ACC112 (cell line): ENCODE results near the gene MMRN1.
"Not testable (repeated sequence)": the region's sequence is repeated elsewhere in the genome, so short reads cannot be mapped to it uniquely, and the experiment has no call there.

ENCODE experiments used
- H2AFZ ChIP-seq: fragments of 200-600 bp; sonication (generic); one replicate; pipeline ENCODE4 v1.6.0; 2017; ENCODE audit warnings: antibody characterized with exemption, low read length; ENCODE audit not compliant: unreplicated experiment
- H3K27ac ChIP-seq: fragments of 200-600 bp; sonication (generic); 2 replicates; pipeline ENCODE4 v1.5.1; 2014; ENCODE audit warnings: low read depth, mild to moderate bottlenecking, antibody characterized with exemption, low read length, moderate library complexity
- H3K27me3 ChIP-seq: fragments of 200-600 bp; sonication (generic); 2 replicates; pipeline ENCODE4 v1.6.1; 2014; ENCODE audit warnings: mild to moderate bottlenecking, antibody characterized with exemption, low read length, moderate library complexity, mixed read lengths; ENCODE audit not compliant: insufficient read depth
- H3K36me3 ChIP-seq: fragments of 200-600 bp; sonication (generic); 2 replicates; pipeline ENCODE4 v1.6.1; 2016; ENCODE audit warnings: mild to moderate bottlenecking, antibody characterized with exemption, low read length, moderate library complexity, mixed read lengths; ENCODE audit not compliant: insufficient read depth
- H3K4me1 ChIP-seq: fragments of 200-600 bp; sonication (generic); one replicate; pipeline ENCODE4 v1.6.1; 2016; ENCODE audit warnings: low read length, mixed read lengths; ENCODE audit not compliant: insufficient read depth, unreplicated experiment, control insufficient read depth
- H3K4me3 ChIP-seq: fragments of 200-600 bp; sonication (generic); 2 replicates; pipeline ENCODE4 v1.5.1; 2014; ENCODE audit warnings: mild to moderate bottlenecking, low read depth, low read length
- H3K79me2 ChIP-seq: fragments of 200-600 bp; sonication (generic); one replicate; pipeline ENCODE4 v1.6.0; 2016; ENCODE audit warnings: low read length; ENCODE audit not compliant: control insufficient read depth, unreplicated experiment, insufficient read depth

The MMRN1 gene

GRCh38 chr4:89878611-89879010 lies 16.0 kb upstream of the MMRN1 start:
- H3K27ac ChIP-seq: no peak overlapping the region

GRCh38 chr4:89879215-89879614 lies 15.4 kb upstream of the MMRN1 start:
- no peaks in the 10 kb centered on the region for H3K4me1 ChIP-seq
- no peak overlapping the region for H3K27ac ChIP-seq
- no peak overlapping the region for H2AFZ ChIP-seq
- no peak overlapping the region for H3K4me3 ChIP-seq
- H3K27me3 ChIP-seq: peaks cover 20% of the 10 kb centered on the region; the same call in 1 of the 2 replicates
- no peaks in the 10 kb centered on the region for H3K36me3 ChIP-seq
- no peaks in the 10 kb centered on the region for H3K79me2 ChIP-seq

More at GRCh38 chr4:89878611-89879010, 16.0 kb upstream of the MMRN1 start:
- Histone ChIP-seq H3K27me3 (peaks cover 17% of the 10 kb centered on the region; the same call in 1 of the 2 replicates), H2AFZ (no peak overlapping the region), H3K36me3 (no peaks in the 10 kb centered on the region), H3K4me3 (no peak overlapping the region), H3K4me1 (no peaks in the 10 kb centered on the region), H3K79me2 (no peaks in the 10 kb centered on the region)

GRCh38 chr4:89889289-89889688 lies 5.4 kb upstream of the MMRN1 start:
- H2AFZ ChIP-seq: no peak overlapping the region
- no peak overlapping the region for H3K27ac ChIP-seq
- no peaks in the 10 kb centered on the region for H3K79me2 ChIP-seq
- H3K4me3 ChIP-seq: no peak overlapping the region
- no peaks in the 10 kb centered on the region for H3K36me3 ChIP-seq
- peaks cover 19% of the 10 kb centered on the region for H3K27me3 ChIP-seq
- no peaks in the 10 kb centered on the region for H3K4me1 ChIP-seq

- Histone ChIP-seq H3K4me1 (no peaks in the 10 kb centered on the region), H3K36me3 (no peaks in the 10 kb centered on the region), H3K4me3 (no peak overlapping the region), H3K27ac (no peak overlapping the region), H3K79me2 (no peaks in the 10 kb centered on the region), H3K27me3 (peaks cover 44% of the 10 kb centered on the region), H2AFZ (no peak overlapping the region)
Observed at GRCh38 chr4:89897867-89898266, 3.2 kb downstream of the MMRN1 start.

GRCh38 chr4:89898304-89898716 lies 3.7 kb downstream of the MMRN1 start:
- Histone ChIP-seq H3K4me1 (no peaks in the 10 kb centered on the region), H3K36me3 (no peaks in the 10 kb centered on the region), H3K27ac (no peak overlapping the region), H2AFZ (no peak overlapping the region), H3K27me3 (peaks cover 40% of the 10 kb centered on the region), H3K4me3 (no peak overlapping the region), H3K79me2 (no peaks in the 10 kb centered on the region)

- no peaks in the 10 kb centered on the region for H3K4me1 ChIP-seq
- no peak overlapping the region for H2AFZ ChIP-seq
- H3K36me3 ChIP-seq: no peaks in the 10 kb centered on the region
- peaks cover 37% of the 10 kb centered on the region for H3K27me3 ChIP-seq
- H3K27ac ChIP-seq: no peak overlapping the region
- no peaks in the 10 kb centered on the region for H3K79me2 ChIP-seq
- no peak overlapping the region for H3K4me3 ChIP-seq
Observed at GRCh38 chr4:89899152-89899551, 4.5 kb downstream of the MMRN1 start.

GRCh38 chr4:89899854-89900253 lies 5.2 kb downstream of the MMRN1 start:
- Histone ChIP-seq H2AFZ (no peak overlapping the region), H3K4me3 (no peak overlapping the region), H3K27ac (no peak overlapping the region), H3K27me3 (peaks cover 34% of the 10 kb centered on the region), H3K79me2 (no peaks in the 10 kb centered on the region), H3K4me1 (no peaks in the 10 kb centered on the region), H3K36me3 (no peaks in the 10 kb centered on the region)

- H3K4me3 ChIP-seq, H2AFZ ChIP-seq, H3K79me2 ChIP-seq, H3K36me3 ChIP-seq, H3K27ac ChIP-seq, H3K4me1 ChIP-seq: not testable (repeated sequence)
- peaks cover 28% of the 10 kb centered on the region for H3K27me3 ChIP-seq
Observed at GRCh38 chr4:89901808-89902431, 7.3 kb downstream of the MMRN1 start.

GRCh38 chr4:89904524-89904923 lies 9.9 kb downstream of the MMRN1 start:
- no peaks in the 10 kb centered on the region for H3K36me3 ChIP-seq
- H2AFZ ChIP-seq: no peak overlapping the region
- no peaks in the 10 kb centered on the region for H3K4me1 ChIP-seq
- H3K27ac ChIP-seq: no peak overlapping the region
- peaks cover 32% of the 10 kb centered on the region for H3K27me3 ChIP-seq
- H3K79me2 ChIP-seq: no peaks in the 10 kb centered on the region
- H3K4me3 ChIP-seq: no peak overlapping the region

- no peak overlapping the region for H2AFZ ChIP-seq
- H3K79me2 ChIP-seq: no peaks in the 10 kb centered on the region
- H3K36me3 ChIP-seq: no peaks in the 10 kb centered on the region
- peaks cover 28% of the 10 kb centered on the region for H3K27me3 ChIP-seq
- no peaks in the 10 kb centered on the region for H3K4me1 ChIP-seq
- H3K27ac ChIP-seq: no peak overlapping the region
- no peak overlapping the region for H3K4me3 ChIP-seq
Observed at GRCh38 chr4:89906316-89906715, 11.7 kb downstream of the MMRN1 start.

- H3K27me3 ChIP-seq: peaks cover 34% of the 10 kb centered on the region
- H3K4me1 ChIP-seq: no peaks in the 10 kb centered on the region
- no peak overlapping the region for H3K27ac ChIP-seq
- no peaks in the 10 kb centered on the region for H3K79me2 ChIP-seq
- no peaks in the 10 kb centered on the region for H3K36me3 ChIP-seq
- no peak overlapping the region for H3K4me3 ChIP-seq
- no peak overlapping the region for H2AFZ ChIP-seq
Observed at GRCh38 chr4:89906777-89907521, 12.3 kb downstream of the MMRN1 start.
